SKM-1 treated with dmso at 0.1 percent for 144 hours (cell line): ENCODE measurements around the gene PIMREG.

ENCODE experiments used
- DNase-seq: peaks from one replicate; lab custom pipeline; 2025; ENCODE audit not compliant: unreplicated experiment; lab: John Stamatoyannopoulos, UW

The PIMREG gene

DNA sequence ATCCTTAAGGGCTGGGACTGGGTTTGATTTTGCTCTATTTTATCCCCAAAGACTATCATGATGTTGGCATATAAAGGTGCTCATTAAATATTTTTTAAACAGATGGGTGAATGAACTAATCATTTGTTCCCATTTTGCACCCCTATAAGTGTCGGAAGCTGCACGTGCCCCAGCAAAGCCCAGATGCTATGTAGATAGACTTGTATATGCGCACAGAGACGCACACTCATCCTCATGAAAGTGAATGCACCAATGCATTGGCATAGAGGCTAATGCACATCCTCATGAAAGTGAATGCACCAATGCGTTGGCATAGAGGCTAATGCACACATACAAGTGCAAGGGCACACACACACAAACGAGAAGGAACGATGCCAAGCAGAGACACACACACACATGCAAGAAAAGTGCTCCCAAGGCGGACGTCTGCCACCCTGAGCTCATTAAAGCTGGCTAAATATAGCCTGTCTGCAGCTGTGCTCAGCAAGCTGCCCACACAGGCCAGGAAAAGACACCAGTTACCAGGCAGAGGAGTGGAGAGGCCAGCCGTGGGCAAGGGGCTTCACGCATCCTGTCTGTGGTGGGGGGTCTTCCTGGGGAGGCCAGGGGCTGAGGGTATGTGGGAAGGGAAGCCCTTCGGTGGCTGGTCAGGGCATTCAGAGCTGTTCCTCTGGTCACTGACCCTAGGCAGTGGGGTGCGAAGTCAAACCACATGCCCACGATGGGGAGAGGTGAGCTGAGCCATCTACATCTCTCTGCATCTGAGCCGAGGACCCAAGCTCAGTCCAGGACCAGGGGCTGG, 52.6 kb downstream of the PIMREG start:
- no peak for DNase-seq

DNA sequence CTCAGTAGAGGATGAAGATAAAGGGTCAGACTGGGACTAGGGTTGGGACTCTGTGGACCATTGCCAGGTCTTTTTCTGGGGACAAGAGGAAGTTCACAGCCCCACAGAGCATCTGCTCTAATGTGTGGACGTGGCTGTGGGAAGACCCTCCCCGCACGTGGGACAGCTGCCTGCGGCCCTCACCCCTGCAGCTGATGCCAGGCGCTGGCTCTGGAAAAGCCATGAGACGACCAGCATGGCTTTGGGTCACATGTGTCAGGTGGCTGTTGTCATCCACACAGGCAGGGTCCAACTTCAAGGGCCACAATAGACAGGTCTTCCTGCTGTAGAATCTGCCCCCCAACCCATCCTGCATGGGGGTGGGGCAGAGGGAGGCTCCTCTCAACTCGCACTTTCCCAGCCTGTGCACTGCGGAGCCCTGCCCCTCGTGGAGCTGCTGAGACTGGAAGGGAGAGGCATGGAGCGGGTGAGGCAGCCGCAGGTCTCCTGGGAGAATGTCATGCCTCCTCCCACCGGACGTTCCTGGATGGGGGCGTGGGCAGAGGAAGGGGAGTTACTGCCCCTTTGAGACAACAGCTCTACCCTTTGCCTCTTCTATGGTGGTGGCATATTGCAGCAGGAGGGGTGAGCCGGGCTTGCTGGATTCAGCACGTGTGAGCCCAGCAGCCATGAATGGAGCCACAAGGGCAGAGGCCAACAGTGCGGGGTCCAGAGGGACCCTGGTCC, 53.4 kb downstream of the PIMREG start:
- no peak for DNase-seq

- no peak for DNase-seq
These were observed 54.1 kb downstream of the PIMREG start for GRCh38 chr17:6498356-6498755.

- no peak for DNase-seq
These were observed 54.8 kb downstream of the PIMREG start for GRCh38 chr17:6498901-6499540.
